Left lung (tissue), 10 donors: Measurements from ENCODE around the gene SESN1. TPM values are rescaled to one million over a fixed set of nuclear protein-coding genes. Genes with fewer than 3 reads are reported as not detected.

Experiments
- ATAC-seq: fragments of 200-7000 bp; cut with Tn5 transposase; one replicate; pipeline ENCODE4 v1.9.1; 2020; ENCODE audit warnings: moderate library complexity
- DNase-seq, 4 donors: peaks; one replicate each; pipeline ENCODE4 v3.0.0-alpha.2; 2013 to 2020
- H3K27ac ChIP-seq, 2 donors: fragments of 200-600 bp; sonication (generic) in 1 of 2; one replicate each; pipeline versions ENCODE4 v1.5.0 to v1.8.0; 2020 to 2021
- H3K27me3 ChIP-seq, 2 donors: fragments of 200-600 bp; sonication (generic) in 1 of 2; one replicate each; pipeline versions ENCODE4 v1.5.0 to v1.8.0; 2020 to 2021
- H3K36me3 ChIP-seq, 2 donors: fragments of 200-600 bp; sonication (generic) in 1 of 2; one replicate each; pipeline versions ENCODE4 v1.5.0 to v1.8.0; 2020 to 2021
- H3K4me1 ChIP-seq, 2 donors: fragments of 200-600 bp; one replicate each; pipeline ENCODE4 v1.8.0; 2021
- H3K4me3 ChIP-seq, 2 donors: fragments of 200-600 bp; sonication (generic) in 1 of 2; one replicate each; pipeline versions ENCODE4 v1.5.0 to v1.8.0; 2020 to 2021; ENCODE audit warnings: mild to moderate bottlenecking in 1 of 2
- H3K9me3 ChIP-seq, 2 donors: fragments of 200-600 bp; sonication (generic) in 1 of 2; one replicate each; pipeline versions ENCODE4 v1.5.0 to v1.8.0; 2020 to 2021
- CTCF ChIP-seq, 2 donors: fragments of 200-600 bp; sonication (generic) in 1 of 2; IDR thresholded peaks; one replicate each; pipeline versions ENCODE4 v1.5.0 to v1.8.0; 2021; ENCODE audit warnings: antibody characterized with exemption in 2 of 2
- intact Hi-C, 2 donors: fragments of 100-400 bp; cut with DNase I; formaldehyde crosslinking; loops; one replicate each; pipeline versions ENCODE4 v1.11.2 to v1.14.2; 2022
- polyA plus RNA-seq, 6 donors: library from polyadenylated mRNA; unstranded; fragments of 120-200 nt; gene quantifications; one replicate each; pipeline ENCODE4 v1.2.1, GENCODE V29; 2013; ENCODE audit not compliant: insufficient read length in 6 of 6
- total RNA-seq, 2 donors: library from RNA; stranded (reverse); fragmentation: NEBNext Ultra II Directional; extraction: Animal tissue kit (Norgen Biotek cat#: 25700); gene quantifications; one replicate each; pipeline ENCODE4 v1.2.1, GENCODE V29; 2021
- donor health status: DM: no; HTN: yes; CAD: no.
- donor health status: DM: no; HTN: no; CAD: no.

SESN1 gene
- total and polyA plus RNA-seq, 8 donors, result 20.5 to 90.5 (median 65.7) TPM

- no peak for TF ChIP-seq CTCF (IDR thresholded peaks at IDR 0.05)
- intact Hi-C loops, result no loop called here
- H3K27me3 ChIP-seq, result no peaks in the 10 kb centered on the region
- H3K9me3 ChIP-seq, result no peaks in the 10 kb centered on the region
- ATAC-seq (no peak), DNase-seq (no peak)
- no peaks in the 10 kb centered on the region for H3K36me3 ChIP-seq
- no peak overlapping the region for H3K4me3 ChIP-seq
- no peak overlapping the region for H3K27ac ChIP-seq
- H3K4me1 ChIP-seq, result peaks cover 0 to 3% of the 10 kb centered on the region in 2 donors
These were observed 70.3 kb downstream of the SESN1 start for GRCh38 chr6:109024368-109024767.

GRCh38 chr6:109023356-109023925 is 71.2 kb downstream of the SESN1 start:
- DNase-seq (no peak), ATAC-seq (no peak)
- no peaks in the 10 kb centered on the region for H3K36me3 ChIP-seq
- no peak for TF ChIP-seq CTCF (IDR thresholded peaks at IDR 0.05)
- H3K9me3 ChIP-seq, result no peaks in the 10 kb centered on the region
- no peak overlapping the region for H3K27ac ChIP-seq
- no peaks in the 10 kb centered on the region for H3K27me3 ChIP-seq
- H3K4me3 ChIP-seq, result no peak overlapping the region
- intact Hi-C loops, result no loop called here
- H3K4me1 ChIP-seq, result peaks cover 0 to 3% of the 10 kb centered on the region in 2 donors

- no peaks in the 10 kb centered on the region for H3K9me3 ChIP-seq
- H3K27ac ChIP-seq, result no peak overlapping the region
- intact Hi-C loops, result no loop called here
- H3K4me3 ChIP-seq, result no peak overlapping the region
- H3K36me3 ChIP-seq, result no peaks in the 10 kb centered on the region
- no peaks in the 10 kb centered on the region for H3K27me3 ChIP-seq
- DNase-seq (no peak), ATAC-seq (no peak)
- TF ChIP-seq CTCF (IDR thresholded peaks at IDR 0.05), result no peak
- H3K4me1 ChIP-seq, result peaks cover 0 to 3% of the 10 kb centered on the region in 2 donors
These were observed 72.8 kb downstream of the SESN1 start for GRCh38 chr6:109021870-109022269.

- Histone ChIP-seq H3K9me3 (no peaks in the 10 kb centered on the region), H3K27ac (no peak overlapping the region), H3K4me1 (peaks cover 0 to 3% of the 10 kb centered on the region in 2 donors), H3K36me3 (no peaks in the 10 kb centered on the region), H3K27me3 (no peaks in the 10 kb centered on the region), H3K4me3 (no peak overlapping the region)
- peak; percentile 73 for ATAC-seq
- DNase-seq, result no peak
- TF ChIP-seq CTCF (IDR thresholded peaks at IDR 0.05), result no peak
- intact Hi-C loops, result no loop called here
These were observed 74.7 kb downstream of the SESN1 start for GRCh38 chr6:109019911-109020310.

- no peak for TF ChIP-seq CTCF (IDR thresholded peaks at IDR 0.05)
- Histone ChIP-seq H3K9me3 (no peaks in the 10 kb centered on the region), H3K4me1 (peaks cover 0 to 30% of the 10 kb centered on the region in 2 donors), H3K4me3 (no peak overlapping the region), H3K27me3 (no peaks in the 10 kb centered on the region), H3K36me3 (no peaks in the 10 kb centered on the region), H3K27ac (no peak overlapping the region)
- intact Hi-C loops, result no loop called here
- no peak for DNase-seq
- ATAC-seq, result no peak
These were observed 79.5 kb downstream of the SESN1 start for GRCh38 chr6:109015176-109015575.
